ENCODE results near the gene TEPSIN.

The TEPSIN gene

GRCh38 chr17:81206166-81206565 lies 32.7 kb downstream of the TEPSIN start:
- no peak overlapping the region for H3K9ac ChIP-seq
- no peak overlapping the region for H2AFZ ChIP-seq (ENCODE audit: low read depth)
- no peak overlapping the region for H3K27ac ChIP-seq
- TF ChIP-seq CTCF (conservative IDR thresholded peaks at IDR 0.05; ENCODE audit: low read depth, low read length), result no peak
- H3K79me2 ChIP-seq (ENCODE audit: insufficient read depth, low read depth), result no peaks in the 10 kb centered on the region
- no peak overlapping the region for H3K4me3 ChIP-seq (IDR thresholded peaks at IDR 0.05; ENCODE audit: insufficient read depth, low read depth, low read length)
- no peaks in the 10 kb centered on the region for H3K36me3 ChIP-seq (ENCODE audit: insufficient read depth)
- no peaks in the 10 kb centered on the region for H3K4me1 ChIP-seq (ENCODE audit: low read depth, poor library complexity, severe bottlenecking)
- no peaks in the 10 kb centered on the region for H3K27me3 ChIP-seq (ENCODE audit: insufficient read depth, low read depth)
- no peak overlapping the region for H3K4me2 ChIP-seq
- no peaks in the 10 kb centered on the region for H4K20me1 ChIP-seq (ENCODE audit: insufficient read depth)

GRCh38 chr17:81204578-81204977 lies 34.3 kb downstream of the TEPSIN start:
- no peak overlapping the region for H2AFZ ChIP-seq (ENCODE audit: low read depth)
- H4K20me1 ChIP-seq (ENCODE audit: insufficient read depth), result no peaks in the 10 kb centered on the region
- H3K79me2 ChIP-seq (ENCODE audit: insufficient read depth, low read depth), result no peaks in the 10 kb centered on the region
- H3K9ac ChIP-seq, result no peak overlapping the region
- no peak overlapping the region for H3K27ac ChIP-seq
- no peaks in the 10 kb centered on the region for H3K27me3 ChIP-seq (ENCODE audit: insufficient read depth, low read depth)
- no peak overlapping the region for H3K4me2 ChIP-seq
- no peaks in the 10 kb centered on the region for H3K4me1 ChIP-seq (ENCODE audit: low read depth, poor library complexity, severe bottlenecking)
- TF ChIP-seq CTCF (conservative IDR thresholded peaks at IDR 0.05; ENCODE audit: low read depth, low read length), result no peak
- no peak overlapping the region for H3K4me3 ChIP-seq (IDR thresholded peaks at IDR 0.05; ENCODE audit: insufficient read depth, low read depth, low read length)
- H3K36me3 ChIP-seq (ENCODE audit: insufficient read depth), result no peaks in the 10 kb centered on the region

GRCh38 chr17:81203136-81203535 lies 35.7 kb downstream of the TEPSIN start:
- Histone ChIP-seq H3K4me3 (IDR thresholded peaks at IDR 0.05; ENCODE audit: insufficient read depth, low read depth, low read length) (no peak overlapping the region), H3K27me3 (ENCODE audit: insufficient read depth, low read depth) (no peaks in the 10 kb centered on the region), H3K9ac (no peak overlapping the region), H4K20me1 (ENCODE audit: insufficient read depth) (no peaks in the 10 kb centered on the region), H2AFZ (ENCODE audit: low read depth) (no peak overlapping the region), H3K4me1 (ENCODE audit: low read depth, poor library complexity, severe bottlenecking) (no peaks in the 10 kb centered on the region), H3K79me2 (ENCODE audit: insufficient read depth, low read depth) (no peaks in the 10 kb centered on the region), H3K36me3 (ENCODE audit: insufficient read depth) (no peaks in the 10 kb centered on the region), H3K4me2 (no peak overlapping the region), H3K27ac (no peak overlapping the region)
- no peak for TF ChIP-seq CTCF (conservative IDR thresholded peaks at IDR 0.05; ENCODE audit: low read depth, low read length)

- Histone ChIP-seq H3K27me3 (ENCODE audit: insufficient read depth, low read depth) (no peaks in the 10 kb centered on the region), H3K4me2 (no peak overlapping the region), H3K27ac (no peak overlapping the region), H3K4me3 (IDR thresholded peaks at IDR 0.05; ENCODE audit: insufficient read depth, low read depth, low read length) (no peak overlapping the region), H3K9ac (no peak overlapping the region), H2AFZ (ENCODE audit: low read depth) (no peak overlapping the region), H3K79me2 (ENCODE audit: insufficient read depth, low read depth) (no peaks in the 10 kb centered on the region), H3K4me1 (ENCODE audit: low read depth, poor library complexity, severe bottlenecking) (no peaks in the 10 kb centered on the region), H3K36me3 (ENCODE audit: insufficient read depth) (no peaks in the 10 kb centered on the region), H4K20me1 (ENCODE audit: insufficient read depth) (no peaks in the 10 kb centered on the region)
- TF ChIP-seq CTCF (conservative IDR thresholded peaks at IDR 0.05; ENCODE audit: low read depth, low read length), result no peak
Observed at GRCh38 chr17:81202318-81202717, 36.5 kb downstream of the TEPSIN start.
